IMR-90 (cell line): ENCODE data around the gene C11orf54. TPM values are rescaled to one million over a fixed set of nuclear protein-coding genes. Genes with fewer than 3 reads are reported as not detected.

ENCODE experiments used
- ATAC-seq: fragments of 200-7000 bp; cut with Tn5 transposase; 2 replicates; pipeline ENCODE4 v1.9.1; 2020; ENCODE audit warnings: low read depth, mild to moderate bottlenecking, moderate library complexity
- BruUV-seq: library from RNA; stranded (reverse); fragments of 400-500 nt; replicated peaks from 2 replicates; lab custom pipeline; 2021; lab: Mats Ljungman, UMichigan
- CTCF ChIA-PET: fragments of 300-600 bp; formaldehyde crosslinking; extraction: SDS; loops from one replicate; lab custom pipeline; 2021; ENCODE audit warnings: antibody characterized with exemption; lab: Yijun Ruan, JAX
- POLR2A ChIA-PET: fragments of 300-600 bp; sonication (Branson Sonifier 250); formaldehyde crosslinking; loops from one replicate; lab custom pipeline; 2022; ENCODE audit warnings: antibody characterized with exemption; ENCODE audit not compliant: unreplicated experiment; lab: Charles Lee
- DNase-seq: peaks from one replicate; pipeline ENCODE4 v3.0.0; 2013
- H2AFZ ChIP-seq: replicated peaks from 2 replicates; pipeline ENCODE3; 2013; ENCODE audit warnings: low read length, mild to moderate bottlenecking; ENCODE audit not compliant: poor library complexity
- H2AK5ac ChIP-seq: 2 replicates; pipeline ENCODE4 v1.6.1; 2013; ENCODE audit warnings: low read depth, low read length, inconsistent platforms
- H2AK9ac ChIP-seq: replicated peaks from 2 replicates; pipeline ENCODE3; 2013; ENCODE audit warnings: mild to moderate bottlenecking, low read depth, low read length, moderate library complexity; ENCODE audit not compliant: poor library complexity
- H2BK120ac ChIP-seq: 2 replicates; pipeline ENCODE4 v1.6.1; 2013; ENCODE audit warnings: low read depth, low read length, inconsistent platforms
- H2BK15ac ChIP-seq: 3 replicates; pipeline ENCODE4 v1.6.1; 2013; ENCODE audit warnings: low read depth, low read length, inconsistent platforms
- H2BK20ac ChIP-seq: 2 replicates; pipeline ENCODE4 v1.6.1; 2013; ENCODE audit warnings: low read depth, mild to moderate bottlenecking, inconsistent platforms, low read length, moderate library complexity
- H2BK5ac ChIP-seq: 2 replicates; pipeline ENCODE4 v1.6.1; 2013; ENCODE audit warnings: mild to moderate bottlenecking, low read depth, low read length, inconsistent platforms; ENCODE audit not compliant: poor library complexity, severe bottlenecking
- H3K14ac ChIP-seq: replicated peaks from 2 replicates; pipeline ENCODE4 v1.6.1; 2013; ENCODE audit warnings: low read depth, low read length, inconsistent platforms
- H3K18ac ChIP-seq: 2 replicates; pipeline ENCODE4 v1.6.1; 2013; ENCODE audit warnings: low read depth, low read length, control low read depth
- H3K23ac ChIP-seq: 2 replicates; pipeline ENCODE4 v1.6.1; 2013; ENCODE audit warnings: low read depth, low read length, inconsistent platforms
- H3K27ac ChIP-seq: 2 replicates; pipeline ENCODE4 v1.5.1; 2013; ENCODE audit warnings: mild to moderate bottlenecking, control low read depth, low read length; ENCODE audit not compliant: insufficient read depth
- H3K27me3 ChIP-seq: 2 replicates; pipeline ENCODE4 v1.6.1; 2013; ENCODE audit warnings: low read length; ENCODE audit not compliant: control insufficient read depth, insufficient read depth
- H3K36me3 ChIP-seq: 2 replicates; pipeline ENCODE4 v1.6.1; 2013; ENCODE audit warnings: low read length, mixed read lengths; ENCODE audit not compliant: control insufficient read depth, insufficient read depth
- H3K4ac ChIP-seq: 2 replicates; pipeline ENCODE4 v1.6.1; 2013; ENCODE audit warnings: low read depth, low read length, inconsistent platforms
- H3K4me1 ChIP-seq: 2 replicates; pipeline ENCODE4 v1.6.1; 2013; ENCODE audit warnings: low read length, mixed read lengths; ENCODE audit not compliant: control insufficient read depth, insufficient read depth
- H3K4me2 ChIP-seq: 2 replicates; pipeline ENCODE4 v1.6.1; 2013; ENCODE audit warnings: low read depth, mild to moderate bottlenecking, control low read depth, low read length, moderate library complexity
- H3K4me3 ChIP-seq: 2 replicates; pipeline ENCODE4 v1.5.1; 2013; ENCODE audit warnings: low read depth, mild to moderate bottlenecking, control low read depth, low read length, moderate library complexity; ENCODE audit not compliant: insufficient read depth
- H3K56ac ChIP-seq: 2 replicates; pipeline ENCODE4 v1.6.1; 2013; ENCODE audit warnings: low read length, inconsistent platforms; ENCODE audit not compliant: insufficient read depth; ENCODE audit errors: extremely low read depth
- H3K79me1 ChIP-seq, 2 experiments: 2 replicates each; pipeline ENCODE4 v1.6.1; 2013; ENCODE audit warnings: low read length in 2 of 2, inconsistent platforms in 1 of 2, low read depth in 1 of 2
- H3K9ac ChIP-seq: 2 replicates; pipeline ENCODE4 v1.6.1; 2013; ENCODE audit warnings: low read depth, low read length, control low read depth
- H3K9me1 ChIP-seq: 2 replicates; pipeline ENCODE4 v1.6.1; 2013; ENCODE audit warnings: low read length, inconsistent platforms; ENCODE audit not compliant: insufficient read depth
- H3K9me3 ChIP-seq: 2 replicates; pipeline ENCODE4 v1.6.1; 2013; ENCODE audit warnings: low read length; ENCODE audit not compliant: control insufficient read depth, insufficient read depth
- H4K20me1 ChIP-seq: 2 replicates; pipeline ENCODE4 v1.6.1; 2013; ENCODE audit warnings: low read length, inconsistent platforms; ENCODE audit not compliant: insufficient read depth
- H4K5ac ChIP-seq: 2 replicates; pipeline ENCODE4 v1.6.1; 2013; ENCODE audit warnings: mild to moderate bottlenecking, low read depth, low read length, control low read depth
- H4K8ac ChIP-seq, 2 experiments: 2 replicates each; pipeline ENCODE4 v1.6.1; 2013; ENCODE audit warnings: low read depth in 2 of 2, low read length in 2 of 2, control low read depth in 1 of 2, inconsistent platforms in 1 of 2
- H4K91ac ChIP-seq: 2 replicates; pipeline ENCODE4 v1.6.1; 2013; ENCODE audit warnings: low read depth, low read length, inconsistent platforms; ENCODE audit not compliant: insufficient read depth
- BHLHE40 ChIP-seq: fragments of 150-350 bp; IDR thresholded peaks from 2 replicates; pipeline ENCODE4 v1.6.1; 2016; ENCODE audit warnings: mild to moderate bottlenecking, low read depth, low read length
- CEBPB ChIP-seq: IDR thresholded peaks from 2 replicates; pipeline ENCODE4 v1.6.1; 2012; ENCODE audit warnings: low read depth, low read length, improper control_type of control experiment
- CHD1 ChIP-seq: IDR thresholded peaks from 2 replicates; pipeline ENCODE4 v1.6.1; 2012; ENCODE audit warnings: low read depth, low read length, improper control_type of control experiment
- FOS ChIP-seq: fragments of 150-350 bp; IDR thresholded peaks from 2 replicates; pipeline ENCODE4 v1.6.1; 2016; ENCODE audit warnings: low read depth, low read length
- MAFK ChIP-seq: IDR thresholded peaks from 2 replicates; pipeline ENCODE4 v1.6.1; 2012; ENCODE audit warnings: low read depth, low read length, improper control_type of control experiment
- MAZ ChIP-seq: IDR thresholded peaks from 2 replicates; pipeline ENCODE4 v1.6.1; 2012; ENCODE audit warnings: low read depth, mild to moderate bottlenecking, low read length, improper control_type of control experiment, moderate library complexity, borderline replicate concordance
- MXI1 ChIP-seq: IDR thresholded peaks from 2 replicates; pipeline ENCODE4 v1.6.1; 2012; ENCODE audit warnings: low read depth, mild to moderate bottlenecking, low read length, moderate library complexity, borderline replicate concordance
- NFE2L2 ChIP-seq: fragments of 150-350 bp; IDR thresholded peaks from 2 replicates; pipeline ENCODE4 v1.6.1; 2016; ENCODE audit warnings: low read depth, mild to moderate bottlenecking, low read length
- POLR2A ChIP-seq: IDR thresholded peaks from 2 replicates; pipeline ENCODE4 v1.6.1; 2012; ENCODE audit warnings: mild to moderate bottlenecking, low read depth, low read length
- RAD21 ChIP-seq: IDR thresholded peaks from 2 replicates; pipeline ENCODE4 v1.6.1; 2012; ENCODE audit warnings: low read length, improper control_type of control experiment
- RCOR1 ChIP-seq: IDR thresholded peaks from 2 replicates; pipeline ENCODE4 v1.6.1; 2012; ENCODE audit warnings: mild to moderate bottlenecking, low read length, improper control_type of control experiment; ENCODE audit not compliant: insufficient replicate concordance
- RFX5 ChIP-seq: IDR thresholded peaks from 2 replicates; pipeline ENCODE4 v1.8.0; 2012; ENCODE audit warnings: low read depth, mild to moderate bottlenecking, low read length, moderate library complexity
- SMC3 ChIP-seq: fragments of 150-350 bp; IDR thresholded peaks from 2 replicates; pipeline ENCODE4 v1.6.1; 2016; ENCODE audit warnings: low read depth, mild to moderate bottlenecking, antibody characterized with exemption, low read length, moderate library complexity
- WGBS, 2 experiments: methylation state at CpG; one replicate each; pipeline versions ENCODE4 v1.1.5 to v1.1.7; 2013; ENCODE audit warnings: missing lambda C conversion rate in 2 of 2; ENCODE audit not compliant: insufficient read length in 1 of 2; ENCODE audit errors: extremely low coverage in 2 of 2; 5-methylcytosine and 5-hydroxymethylcytosine counted together
- dilution Hi-C: fragments of 300-500 bp; cut with HindIII; formaldehyde crosslinking; loops from one replicate; pipeline ENCODE4 v1.14.3; 2018; ENCODE audit warnings: low sequenced_read_pairs; ENCODE audit not compliant: unreplicated experiment
- in situ Hi-C: fragments of 300-500 bp; cut with MboI; formaldehyde crosslinking; loops from 3 replicates; pipeline ENCODE4 v1.14.3; 2019; ENCODE audit warnings: low sequenced_read_pairs, inconsistent platforms, mixed read lengths
- intact Hi-C: fragments of 100-400 bp; cut with micrococcal nuclease; formaldehyde crosslinking; loops from 2 replicates; pipeline ENCODE4 v1.10.0; 2022
- polyA plus RNA-seq, 3 experiments: library from polyadenylated mRNA; depleted of rRNA; stranded (reverse); fragments of >200 nt; gene quantifications; 2 replicates each; pipeline ENCODE4 v1.2.3, GENCODE V29; 2012; ENCODE audit warnings: low replicate concordance in 1 of 3
- total RNA-seq: library from RNA; depleted of rRNA; stranded (reverse); fragments of >200 nt; gene quantifications from 2 replicates; pipeline ENCODE4 v1.2.3, GENCODE V29; 2012
- TF ChIP-seq, protein P1 (sequence below): fragments of 150-350 bp; IDR thresholded peaks from 2 replicates; pipeline ENCODE4 v1.6.1; 2016; ENCODE audit warnings: low read depth, mild to moderate bottlenecking, low read length, moderate library complexity, borderline replicate concordance
- TF ChIP-seq, protein P2 (sequence below): conservative IDR thresholded peaks from 2 replicates; pipeline ENCODE4 v1.5.1; 2012; ENCODE audit warnings: mild to moderate bottlenecking, low read depth, low read length, improper control_type of control experiment
- TF ChIP-seq, protein P3 (sequence below): fragments of 150-350 bp; IDR thresholded peaks from 2 replicates; pipeline ENCODE4 v1.6.1; 2017; ENCODE audit warnings: mild to moderate bottlenecking, antibody characterized with exemption, low read length, low read depth

Gene C11orf54
- total and polyA plus RNA-seq, 2 of the 4 experiments (the other 2 are of a cell fraction) = 13.7 to 16.0 TPM

DNA sequence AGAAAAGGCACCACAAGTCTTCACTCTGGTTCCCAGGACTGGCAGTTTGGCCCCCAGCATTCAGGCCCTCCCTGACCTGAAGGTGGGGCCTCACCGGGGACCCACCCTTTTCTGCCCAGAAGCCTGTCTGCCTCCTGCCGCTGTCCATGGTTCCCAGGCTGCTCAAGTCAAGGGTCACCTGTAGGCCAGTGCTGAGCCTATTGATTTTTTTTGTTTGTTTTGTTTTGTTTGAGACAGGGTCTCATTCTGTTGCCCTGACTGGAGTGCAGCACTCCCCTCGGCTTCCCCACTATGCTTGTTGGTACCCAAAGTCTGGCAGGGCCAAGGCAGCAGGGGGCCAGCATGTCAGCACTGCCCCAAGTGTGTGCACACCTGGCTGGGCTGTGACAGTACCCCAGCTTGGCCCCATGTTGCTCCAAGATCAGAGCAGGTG lies 31.6 kb downstream of the C11orf54 start:
- H2BK15ac ChIP-seq = no peak overlapping the region
- no TSS peak for BruUV-seq
- H4K8ac ChIP-seq = no peak overlapping the region
- intact Hi-C loops = no loop called here
- H3K14ac ChIP-seq = no peak overlapping the region
- peaks cover 2% of the 10 kb centered on the region; the same call in 1 of the 2 replicates for H3K9me3 ChIP-seq
- no peak overlapping the region for H2BK5ac ChIP-seq
- dilution Hi-C loops = no loop called here
- CTCF ChIA-PET = no interaction called here
- no peak overlapping the region for H4K5ac ChIP-seq
- no peak overlapping the region for H2BK20ac ChIP-seq
- H3K18ac ChIP-seq = no peak overlapping the region
- POLR2A ChIA-PET = no interaction called here
- DNase-seq = no peak
- 80% methylated on average over 1 of the region's 3 CpGs; no CpG with 5 or more reads in 1 of the 2 experiments for WGBS, 2 experiments
- H2AK5ac ChIP-seq = no peak overlapping the region
- H3K79me1 ChIP-seq = no peaks in the 10 kb centered on the region
- in situ Hi-C loops = no loop called here
- H3K56ac ChIP-seq = no peak overlapping the region
- TF ChIP-seq CHD1 = no peak
- no peak for TF ChIP-seq NFE2L2
- TF ChIP-seq, protein P1, sequence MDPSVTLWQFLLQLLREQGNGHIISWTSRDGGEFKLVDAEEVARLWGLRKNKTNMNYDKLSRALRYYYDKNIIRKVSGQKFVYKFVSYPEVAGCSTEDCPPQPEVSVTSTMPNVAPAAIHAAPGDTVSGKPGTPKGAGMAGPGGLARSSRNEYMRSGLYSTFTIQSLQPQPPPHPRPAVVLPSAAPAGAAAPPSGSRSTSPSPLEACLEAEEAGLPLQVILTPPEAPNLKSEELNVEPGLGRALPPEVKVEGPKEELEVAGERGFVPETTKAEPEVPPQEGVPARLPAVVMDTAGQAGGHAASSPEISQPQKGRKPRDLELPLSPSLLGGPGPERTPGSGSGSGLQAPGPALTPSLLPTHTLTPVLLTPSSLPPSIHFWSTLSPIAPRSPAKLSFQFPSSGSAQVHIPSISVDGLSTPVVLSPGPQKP = no peak
- no peak for TF ChIP-seq MXI1
- no peak for TF ChIP-seq RFX5
- TF ChIP-seq, protein P2, sequence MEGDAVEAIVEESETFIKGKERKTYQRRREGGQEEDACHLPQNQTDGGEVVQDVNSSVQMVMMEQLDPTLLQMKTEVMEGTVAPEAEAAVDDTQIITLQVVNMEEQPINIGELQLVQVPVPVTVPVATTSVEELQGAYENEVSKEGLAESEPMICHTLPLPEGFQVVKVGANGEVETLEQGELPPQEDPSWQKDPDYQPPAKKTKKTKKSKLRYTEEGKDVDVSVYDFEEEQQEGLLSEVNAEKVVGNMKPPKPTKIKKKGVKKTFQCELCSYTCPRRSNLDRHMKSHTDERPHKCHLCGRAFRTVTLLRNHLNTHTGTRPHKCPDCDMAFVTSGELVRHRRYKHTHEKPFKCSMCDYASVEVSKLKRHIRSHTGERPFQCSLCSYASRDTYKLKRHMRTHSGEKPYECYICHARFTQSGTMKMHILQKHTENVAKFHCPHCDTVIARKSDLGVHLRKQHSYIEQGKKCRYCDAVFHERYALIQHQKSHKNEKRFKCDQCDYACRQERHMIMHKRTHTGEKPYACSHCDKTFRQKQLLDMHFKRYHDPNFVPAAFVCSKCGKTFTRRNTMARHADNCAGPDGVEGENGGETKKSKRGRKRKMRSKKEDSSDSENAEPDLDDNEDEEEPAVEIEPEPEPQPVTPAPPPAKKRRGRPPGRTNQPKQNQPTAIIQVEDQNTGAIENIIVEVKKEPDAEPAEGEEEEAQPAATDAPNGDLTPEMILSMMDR = no peak
- no peak for TF ChIP-seq RCOR1
- TF ChIP-seq, protein P3, sequence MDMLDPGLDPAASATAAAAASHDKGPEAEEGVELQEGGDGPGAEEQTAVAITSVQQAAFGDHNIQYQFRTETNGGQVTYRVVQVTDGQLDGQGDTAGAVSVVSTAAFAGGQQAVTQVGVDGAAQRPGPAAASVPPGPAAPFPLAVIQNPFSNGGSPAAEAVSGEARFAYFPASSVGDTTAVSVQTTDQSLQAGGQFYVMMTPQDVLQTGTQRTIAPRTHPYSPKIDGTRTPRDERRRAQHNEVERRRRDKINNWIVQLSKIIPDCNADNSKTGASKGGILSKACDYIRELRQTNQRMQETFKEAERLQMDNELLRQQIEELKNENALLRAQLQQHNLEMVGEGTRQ = no peak
- no peak for TF ChIP-seq FOS
- no peak for TF ChIP-seq BHLHE40
- no peak for TF ChIP-seq RAD21
- TF ChIP-seq SMC3 = no peak
- no peak for TF ChIP-seq POLR2A
- TF ChIP-seq CEBPB = no peak
- TF ChIP-seq MAZ = no peak
- no peak for TF ChIP-seq MAFK
- no peak overlapping the region for H3K4ac ChIP-seq
- no peaks in the 10 kb centered on the region for H3K36me3 ChIP-seq
- H3K9me1 ChIP-seq = no peaks in the 10 kb centered on the region
- no peaks in the 10 kb centered on the region for H3K4me1 ChIP-seq
- H2BK120ac ChIP-seq = no peak overlapping the region
- no peak overlapping the region for H3K4me2 ChIP-seq
- ATAC-seq = no peak
- no peak overlapping the region for H4K91ac ChIP-seq
- no peak overlapping the region for H2AFZ ChIP-seq
- no peak overlapping the region for H3K9ac ChIP-seq
- no peak overlapping the region for H2AK9ac ChIP-seq
- no peak overlapping the region for H3K23ac ChIP-seq
- H3K27me3 ChIP-seq = no peaks in the 10 kb centered on the region
- H3K27ac ChIP-seq = no peak overlapping the region
- H3K4me3 ChIP-seq = no peak overlapping the region
- no peaks in the 10 kb centered on the region for H4K20me1 ChIP-seq
